Lung (tissue), 12 donors: ENCODE measurements around the gene PSMG1. TPM values are rescaled to one million over a fixed set of nuclear protein-coding genes. Genes with fewer than 3 reads are reported as not detected.

Source experiments
- ATAC-seq: fragments of 200-7000 bp; cut with Tn5 transposase; one replicate; pipeline ENCODE4 v1.9.1; 2020; ENCODE audit warnings: moderate number of reproducible peaks; ENCODE audit not compliant: insufficient read depth, low FRiP score
- DNase-seq, 3 donors: peaks; one replicate each; pipeline ENCODE4 v3.0.0-alpha.2; 2013 to 2017
- H3K27ac ChIP-seq, 2 donors: one replicate each; pipeline ENCODE4 v1.5.1; 2013; ENCODE audit warnings: mild to moderate bottlenecking in 2 of 2, moderate library complexity in 2 of 2, control low read depth in 1 of 2, inconsistent platforms in 1 of 2, low read depth in 1 of 2, low read length in 1 of 2
- H3K27me3 ChIP-seq, 3 donors: one replicate each; pipeline ENCODE4 v1.5.1; 2013; ENCODE audit warnings: low read length in 2 of 3; ENCODE audit not compliant: control insufficient read depth in 3 of 3, insufficient read depth in 3 of 3
- H3K36me3 ChIP-seq, 4 donors: one replicate each; pipeline ENCODE4 v1.5.1; 2013; ENCODE audit warnings: low read length in 4 of 4, mild to moderate bottlenecking in 1 of 4, moderate library complexity in 1 of 4; ENCODE audit not compliant: control insufficient read depth in 4 of 4, insufficient read depth in 4 of 4
- H3K4me1 ChIP-seq, 5 donors: one replicate each; pipeline ENCODE4 v1.5.1; 2013; ENCODE audit warnings: low read length in 5 of 5, mild to moderate bottlenecking in 2 of 5, moderate library complexity in 1 of 5; ENCODE audit not compliant: control insufficient read depth in 5 of 5, insufficient read depth in 5 of 5
- H3K4me3 ChIP-seq: one replicate; pipeline ENCODE4 v1.5.1; 2013; ENCODE audit warnings: mild to moderate bottlenecking, control low read depth, moderate library complexity
- H3K9ac ChIP-seq, 2 donors: one replicate each; pipeline ENCODE4 v1.5.1; 2013; ENCODE audit warnings: low read length in 2 of 2, control low read depth in 1 of 2; ENCODE audit not compliant: insufficient read depth in 1 of 2
- H3K9me3 ChIP-seq, 4 donors: one replicate each; pipeline ENCODE4 v1.5.1; 2013; ENCODE audit warnings: low read length in 3 of 4, mild to moderate bottlenecking in 1 of 4, moderate library complexity in 1 of 4; ENCODE audit not compliant: control insufficient read depth in 4 of 4, insufficient read depth in 3 of 4
- WGBS, 2 donors: extraction: QIAGEN DNeasy Blood & Tissue Kit; methylation state at CpG; one replicate each; pipeline ENCODE4 v1.1.7; 2013; 5-methylcytosine and 5-hydroxymethylcytosine counted together
- polyA plus RNA-seq, 2 donors: library from polyadenylated mRNA; stranded (reverse); fragments of 200-250 nt; gene quantifications; one replicate each; pipeline ENCODE4 v1.2.1, GENCODE V29; 2013
- total RNA-seq, 2 donors: library from RNA; depleted of rRNA in 1 of 2; stranded (reverse); fragments of >200 nt in 1 of 2; gene quantifications; one replicate each; pipeline ENCODE4 v1.2.1, GENCODE V29; 2014 to 2021
- TF ChIP-seq, protein P1 (sequence below): IDR thresholded peaks from 2 replicates; pipeline ENCODE4 v1.5.1; 2012; ENCODE audit warnings: mild to moderate bottlenecking; ENCODE audit errors: control extremely low read depth, extremely low read depth
- donor health status: control.
- donor health status: control.
- donor health status: Bipolar disorder and iron deficiency.
- donor health status: healthy.
- donor health status: DM: yes; HTN: yes; CAD: no.

PSMG1 gene
- total and polyA plus RNA-seq, 4 donors = 17.9 to 62.0 (median 34.5) TPM

DNA sequence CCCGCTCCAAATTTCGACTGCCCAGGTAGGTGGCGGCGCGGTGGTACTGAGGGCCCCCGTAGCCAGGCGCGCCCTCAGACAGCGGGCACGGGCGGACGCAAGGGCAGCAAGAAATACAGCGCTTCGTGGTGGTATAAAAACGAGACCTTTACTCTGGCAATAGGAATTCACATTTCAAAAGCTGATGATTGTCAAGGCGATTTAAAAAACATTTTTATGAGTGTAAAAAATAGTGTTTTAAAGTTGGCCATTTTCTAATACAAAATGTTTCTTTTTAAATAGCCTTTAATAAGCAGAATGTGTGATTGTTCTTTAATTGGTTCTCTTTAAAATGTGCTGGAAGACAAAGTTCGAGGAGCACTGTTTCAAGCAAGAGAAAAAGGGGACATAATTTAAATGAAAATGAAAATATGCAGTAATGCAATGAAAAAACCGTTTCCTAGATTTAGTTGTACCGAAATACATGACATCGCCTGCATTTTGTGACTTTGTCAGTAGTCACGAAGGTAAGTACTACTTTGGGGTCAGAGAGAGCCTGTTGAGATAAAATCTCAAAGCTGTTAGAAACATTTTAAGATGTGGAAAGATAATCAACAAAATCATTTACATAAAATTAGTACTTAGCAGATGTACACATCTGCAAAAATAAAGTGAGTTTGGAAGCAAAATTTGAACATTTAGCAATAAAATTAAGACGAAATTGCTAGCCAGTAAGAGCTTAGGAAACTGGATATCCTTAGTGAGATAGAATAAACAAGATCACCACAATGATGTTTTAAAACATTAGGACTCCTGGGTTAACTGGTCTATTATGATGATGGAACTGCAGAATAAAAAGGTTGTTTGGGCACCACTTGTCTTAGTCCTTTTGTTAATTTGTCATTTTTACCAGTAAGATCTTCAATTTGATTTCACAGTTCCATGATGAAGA lies 1.1 kb upstream of the PSMG1 start:
- no peak for ATAC-seq
- Histone ChIP-seq H3K4me3 (peak overlapping the region; percentile 67), H3K9me3 (no peaks in the 10 kb centered on the region), H3K27ac (peak overlapping the region; percentile 88 to 92), H3K9ac (peak overlapping the region; percentile 56 to 65), H3K4me1 (peaks cover 2 to 19% (median 8%) of the 10 kb centered on the region in 5 donors), H3K36me3 (peaks cover 0 to 2% (median under 1%) of the 10 kb centered on the region in 4 donors), H3K27me3 (no peaks in the 10 kb centered on the region)
- WGBS, 2 donors = 3% methylated on average over 22 of the region's 22 CpGs
- TF ChIP-seq, protein P1, sequence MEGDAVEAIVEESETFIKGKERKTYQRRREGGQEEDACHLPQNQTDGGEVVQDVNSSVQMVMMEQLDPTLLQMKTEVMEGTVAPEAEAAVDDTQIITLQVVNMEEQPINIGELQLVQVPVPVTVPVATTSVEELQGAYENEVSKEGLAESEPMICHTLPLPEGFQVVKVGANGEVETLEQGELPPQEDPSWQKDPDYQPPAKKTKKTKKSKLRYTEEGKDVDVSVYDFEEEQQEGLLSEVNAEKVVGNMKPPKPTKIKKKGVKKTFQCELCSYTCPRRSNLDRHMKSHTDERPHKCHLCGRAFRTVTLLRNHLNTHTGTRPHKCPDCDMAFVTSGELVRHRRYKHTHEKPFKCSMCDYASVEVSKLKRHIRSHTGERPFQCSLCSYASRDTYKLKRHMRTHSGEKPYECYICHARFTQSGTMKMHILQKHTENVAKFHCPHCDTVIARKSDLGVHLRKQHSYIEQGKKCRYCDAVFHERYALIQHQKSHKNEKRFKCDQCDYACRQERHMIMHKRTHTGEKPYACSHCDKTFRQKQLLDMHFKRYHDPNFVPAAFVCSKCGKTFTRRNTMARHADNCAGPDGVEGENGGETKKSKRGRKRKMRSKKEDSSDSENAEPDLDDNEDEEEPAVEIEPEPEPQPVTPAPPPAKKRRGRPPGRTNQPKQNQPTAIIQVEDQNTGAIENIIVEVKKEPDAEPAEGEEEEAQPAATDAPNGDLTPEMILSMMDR = no peak
- DNase-seq = no peak

DNA sequence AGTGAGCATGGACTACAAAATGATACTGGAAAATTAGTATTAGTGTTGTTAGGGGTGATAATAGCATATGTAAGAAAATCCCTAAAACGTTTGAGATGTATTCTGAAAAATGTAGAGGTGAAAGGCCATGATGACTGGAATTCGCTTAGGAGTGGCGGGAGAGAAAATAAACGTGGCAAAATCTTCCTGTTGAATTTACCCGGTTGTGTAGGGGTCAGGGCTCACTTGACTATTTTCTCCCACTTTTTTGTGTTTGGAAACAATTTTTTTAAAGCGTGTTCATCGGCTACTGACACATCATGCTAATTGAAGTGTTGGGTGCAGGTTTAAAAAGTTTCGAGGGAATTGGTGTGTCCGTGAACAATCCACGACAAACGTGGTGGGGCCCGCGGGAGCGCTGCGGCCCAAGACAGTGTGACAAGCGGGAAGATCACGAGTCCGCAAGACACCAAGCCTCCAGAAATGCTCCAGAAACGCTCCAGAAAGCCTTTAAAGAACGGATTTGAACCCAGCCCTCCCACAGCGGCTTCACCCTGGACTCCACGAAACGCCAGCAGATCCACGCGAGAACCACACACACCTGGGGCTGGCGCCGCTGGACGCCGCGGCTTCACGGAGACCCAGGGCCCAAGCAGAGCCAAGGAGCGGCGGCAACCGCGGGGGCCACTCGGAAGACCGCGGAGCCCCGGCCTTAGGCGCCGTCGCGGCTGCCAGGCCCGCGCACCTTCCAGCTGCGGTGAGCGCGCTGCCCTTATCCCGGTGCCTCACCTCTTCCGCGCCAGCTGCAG lies 573 bp downstream of the PSMG1 start:
- Histone ChIP-seq H3K27ac (peak overlapping the region; percentile 88 to 92), H3K27me3 (no peaks in the 10 kb centered on the region), H3K9ac (peak overlapping the region; percentile 63 to 72), H3K4me1 (peaks cover 2 to 18% (median 8%) of the 10 kb centered on the region in 5 donors), H3K36me3 (peaks cover 0 to 6% (median 3%) of the 10 kb centered on the region in 4 donors), H3K9me3 (no peaks in the 10 kb centered on the region), H3K4me3 (peak overlapping the region; percentile 79)
- WGBS, 2 donors = 1% methylated on average over 41 to 51 of the region's 51 CpGs
- ATAC-seq = no peak
- peak; percentile 45 to 70 (median 54) for DNase-seq
- TF ChIP-seq, protein P1 = no peak

DNA sequence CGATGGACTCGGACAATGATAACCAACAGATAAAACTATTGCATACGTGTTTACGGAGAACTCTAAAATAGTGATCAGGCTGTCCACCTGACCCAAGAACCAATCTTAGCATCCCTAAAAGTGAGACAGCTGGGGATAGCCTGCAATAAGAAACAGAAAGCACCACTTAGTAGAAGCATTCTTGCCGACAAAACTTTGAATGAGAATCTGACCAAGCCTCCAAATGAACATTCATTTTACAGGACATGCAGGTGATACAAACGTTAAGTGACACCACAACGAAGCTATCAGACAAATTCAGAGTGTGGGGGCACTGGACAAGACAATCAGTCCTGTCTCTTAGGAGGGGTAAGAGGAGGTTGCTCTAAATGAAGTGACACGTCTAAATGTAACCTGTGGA lies 1.2 kb downstream of the PSMG1 start:
- H3K27ac ChIP-seq = no peak overlapping the region
- H3K9me3 ChIP-seq = no peaks in the 10 kb centered on the region
- H3K4me3 ChIP-seq = peak overlapping the region; percentile 25
- DNase-seq (peak in 1 of 3 donors; percentile 21), ATAC-seq (no peak)
- TF ChIP-seq, protein P1 = no peak
- peaks cover 0 to 6% (median 3%) of the 10 kb centered on the region in 4 donors for H3K36me3 ChIP-seq
- 57 to 59% methylated on average over 8 of the region's 8 CpGs for WGBS, 2 donors
- peaks cover 2 to 18% (median 8%) of the 10 kb centered on the region in 5 donors for H3K4me1 ChIP-seq
- no peaks in the 10 kb centered on the region for H3K27me3 ChIP-seq
- peak overlapping the region in 1 of 2 donors; percentile 72 for H3K9ac ChIP-seq
